Bronchial smooth muscle cell (primary cell): ENCODE measurements around the gene LYZL1. TPM values are rescaled to one million over a fixed set of nuclear protein-coding genes. Genes with fewer than 3 reads are reported as not detected.

ENCODE experiments used
- total RNA-seq: library from RNA; depleted of rRNA; stranded (reverse); fragments of >200 nt; gene quantifications from 2 replicates; pipeline ENCODE4 v1.2.1, GENCODE V29; 2014

Gene LYZL1
- not detected in 2 replicates for total RNA-seq

GRCh38 chr10:29288906-29289305 is at the start of gene LYZL1:
Gene LYZL1, plus strand, starts transcription at chr10:29289070. Its CDS starts 2,798 bp downstream, at chr10:29291868.

